Endothelial cell of umbilical vein (primary cell): ENCODE results near the gene CNKSR3. TPM values are rescaled to one million over a fixed set of nuclear protein-coding genes. Genes with fewer than 3 reads are reported as not detected.

Source experiments
- BruUV-seq: library from RNA; stranded (reverse); fragments of 400-500 nt; replicated peaks from 2 replicates; lab custom pipeline; 2021; lab: Mats Ljungman, UMichigan
- CTCF ChIA-PET: fragments of 300-600, 350-600 bp; sonication (Branson Sonifier 250); formaldehyde crosslinking; loops from one replicate; lab custom pipeline; 2021; ENCODE audit warnings: antibody characterized with exemption, inconsistent platforms; lab: Charles Lee
- POLR2A ChIA-PET: fragments of 300-600, 350-600 bp; sonication (Branson Sonifier 250); formaldehyde crosslinking; loops from one replicate; lab custom pipeline; 2021; ENCODE audit warnings: antibody characterized with exemption, inconsistent platforms; lab: Charles Lee
- DNase-seq: peaks from one replicate; pipeline ENCODE4 v3.0.0-alpha.2; 2011; ENCODE audit warnings: low read depth, low spot score
- FAIRE-seq: peaks from 2 replicates; lab custom pipeline; 2011; peaks lifted over from hg19 to GRCh38; lab: Jason Lieb, UNC
- H2AFZ ChIP-seq: 2 replicates; pipeline ENCODE4 v1.6.0; 2012; ENCODE audit warnings: low read depth, low read length, control low read depth, inconsistent platforms
- H3K27ac ChIP-seq: 2 replicates; pipeline ENCODE4 v1.5.1; 2011; ENCODE audit warnings: low read depth, mild to moderate bottlenecking, control low read depth, low read length, moderate library complexity; ENCODE audit not compliant: insufficient read depth
- H3K27me3 ChIP-seq, 2 experiments: 2 replicates each; pipeline versions ENCODE4 v1.6.0 to v1.6.1; 2011; ENCODE audit warnings: low read length in 2 of 2, mixed read lengths in 1 of 2; ENCODE audit not compliant: control insufficient read depth in 2 of 2, insufficient read depth in 2 of 2
- H3K36me3 ChIP-seq, 2 experiments: 2 replicates in 1 of 2; 3 replicates in 1 of 2; pipeline ENCODE4 v1.5.1; 2011; ENCODE audit warnings: low read length in 2 of 2, mild to moderate bottlenecking in 1 of 2, moderate library complexity in 1 of 2; ENCODE audit not compliant: control insufficient read depth in 2 of 2, insufficient read depth in 2 of 2; ENCODE audit errors: extremely low read depth in 1 of 2
- H3K4me1 ChIP-seq: 3 replicates; pipeline ENCODE4 v1.5.1; 2011; ENCODE audit warnings: mild to moderate bottlenecking, low read length; ENCODE audit not compliant: control insufficient read depth, insufficient read depth; ENCODE audit errors: extremely low read depth
- H3K4me2 ChIP-seq: 2 replicates; pipeline ENCODE4 v1.6.1; 2011; ENCODE audit warnings: low read length, control low read depth, mixed read lengths; ENCODE audit not compliant: insufficient read depth
- H3K4me3 ChIP-seq, 3 experiments: fragments of 200-600 bp in 1 of 3; sonication (generic), shearing (Covaris generic) in 1 of 3; replicated peaks in 1 of 3; 2 replicates each; pipeline ENCODE4 v1.5.1; 2011 to 2016; ENCODE audit warnings: control low read depth in 3 of 3, low read length in 3 of 3, mild to moderate bottlenecking in 2 of 3, inconsistent platforms in 1 of 3, low read depth in 1 of 3, moderate library complexity in 1 of 3; ENCODE audit not compliant: insufficient read depth in 1 of 3
- H3K79me2 ChIP-seq: 2 replicates; pipeline ENCODE4 v1.6.0; 2012; ENCODE audit warnings: low read length, inconsistent platforms; ENCODE audit not compliant: control insufficient read depth, insufficient read depth
- H3K9ac ChIP-seq: replicated peaks from 2 replicates; pipeline ENCODE3; 2011; ENCODE audit warnings: low read length, control low read depth; ENCODE audit not compliant: insufficient read depth; ENCODE audit errors: extremely low read depth
- H3K9me1 ChIP-seq: replicated peaks from 3 replicates; pipeline ENCODE4 v1.6.0; 2011; ENCODE audit warnings: mild to moderate bottlenecking, low read length; ENCODE audit not compliant: control insufficient read depth, insufficient read depth; ENCODE audit errors: extremely low read depth
- H3K9me3 ChIP-seq: replicated peaks from 2 replicates; pipeline ENCODE4 v1.5.1; 2012; ENCODE audit warnings: low read length, inconsistent platforms; ENCODE audit not compliant: control insufficient read depth, insufficient read depth
- H4K20me1 ChIP-seq: replicated peaks from 2 replicates; pipeline ENCODE3; 2011; ENCODE audit warnings: mild to moderate bottlenecking, low read length; ENCODE audit not compliant: control insufficient read depth, insufficient read depth; ENCODE audit errors: extremely low read depth
- EZH2 ChIP-seq: IDR thresholded peaks from 2 replicates; pipeline ENCODE4 v1.6.1; 2012; ENCODE audit warnings: borderline replicate concordance, low read depth, mild to moderate bottlenecking, moderate library complexity, low read length, inconsistent platforms; ENCODE audit not compliant: severe bottlenecking
- FOS ChIP-seq: IDR thresholded peaks from 2 replicates; pipeline ENCODE4 v1.6.1; 2011; ENCODE audit warnings: mild to moderate bottlenecking, low read length, moderate library complexity, borderline replicate concordance; ENCODE audit not compliant: insufficient read depth
- GATA2 ChIP-seq: IDR thresholded peaks from 2 replicates; pipeline ENCODE4 v1.7.0; 2011; ENCODE audit warnings: low read depth, mild to moderate bottlenecking, moderate library complexity, mixed read lengths, low read length; ENCODE audit not compliant: insufficient read length, insufficient read depth
- JUN ChIP-seq: IDR thresholded peaks from 2 replicates; pipeline ENCODE4 v1.6.1; 2011; ENCODE audit warnings: borderline replicate concordance, low read depth; ENCODE audit not compliant: insufficient read length, insufficient read depth
- MYC ChIP-seq: IDR thresholded peaks from one replicate; pipeline ENCODE4 v1.6.1; 2011; ENCODE audit warnings: mild to moderate bottlenecking, low read depth, low read length
- POLR2A ChIP-seq: IDR thresholded peaks from 2 replicates; pipeline ENCODE4 v1.6.1; 2012; ENCODE audit warnings: low read depth, mild to moderate bottlenecking, control low read depth, low read length
- POLR2AphosphoS5 ChIP-seq: IDR thresholded peaks from 2 replicates; pipeline ENCODE4 v1.6.1; 2012; ENCODE audit warnings: low read depth, mild to moderate bottlenecking, control low read depth, low read length, moderate library complexity; ENCODE audit not compliant: insufficient read depth
- dilution Hi-C: fragments of 300-500 bp; cut with MboI; formaldehyde crosslinking; loops from one replicate; pipeline ENCODE4 v1.15.0; 2019; ENCODE audit warnings: low sequenced_read_pairs; ENCODE audit not compliant: extremely low pct_ligation_motif_present
- intact Hi-C: fragments of 100-400 bp; cut with micrococcal nuclease; formaldehyde crosslinking; loops from one replicate; pipeline ENCODE4 v1.10.0; 2022
- polyA plus RNA-seq, 4 experiments: library from polyadenylated mRNA; depleted of rRNA in 3 of 4; stranded (reverse) in 3 of 4; unstranded in 1 of 4; fragments of >200 nt; gene quantifications; 2 replicates each; pipeline versions ENCODE4 v1.2.1 to v1.2.3, GENCODE V29; 2011 to 2012; ENCODE audit warnings: missing spikeins in 1 of 4
- total RNA-seq: library from RNA; stranded (reverse); gene quantifications from 2 replicates; pipeline ENCODE4 v1.2.3, GENCODE V29; 2021
- TF ChIP-seq, protein P1 (sequence below), 2 donors: IDR thresholded peaks; 1 replicate in 1 of 2; 2 replicates in 1 of 2; pipeline ENCODE4 v1.5.1; 2011; ENCODE audit warnings: low read length in 2 of 2, mild to moderate bottlenecking in 2 of 2, moderate library complexity in 2 of 2, control low read depth in 1 of 2, inconsistent platforms in 1 of 2, low read depth in 1 of 2; ENCODE audit not compliant: insufficient read depth in 1 of 2; ENCODE audit errors: extremely low read depth in 1 of 2
- TF ChIP-seq, protein P2 (sequence below): IDR thresholded peaks from 2 replicates; pipeline ENCODE4 v1.6.1; 2011; ENCODE audit not compliant: insufficient read depth, insufficient read length

CNKSR3 gene
- total and polyA plus RNA-seq, 2 donors (not counting 3 experiments of a cell fraction or from before 2014, with no cell fraction given): 2.3 to 15.6 TPM

DNA sequence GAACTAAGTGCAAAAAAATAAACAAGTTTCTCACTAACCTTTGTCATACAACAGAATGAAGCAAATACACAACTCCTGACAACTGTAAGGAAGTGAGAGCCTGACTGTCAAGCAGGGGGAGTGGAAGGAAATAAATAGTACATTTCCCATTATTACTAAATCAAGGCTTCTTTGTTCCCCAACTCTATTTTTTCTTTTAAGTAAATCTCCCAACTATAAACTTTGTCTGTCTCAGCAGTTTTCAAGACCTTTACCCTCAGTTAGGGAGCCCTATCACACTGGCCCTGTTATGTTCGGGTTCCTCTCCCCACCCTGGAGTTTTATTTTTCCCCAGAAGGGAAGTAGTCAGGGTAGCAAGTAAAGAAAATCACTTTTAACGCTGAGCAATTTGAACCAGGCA is 129.7 kb downstream of the CNKSR3 start:
- FAIRE-seq (no peak), DNase-seq (no peak)
- Histone ChIP-seq H3K4me2 (no peak overlapping the region), H3K27me3 (no peaks in the 10 kb centered on the region), H3K79me2 (no peaks in the 10 kb centered on the region), H3K9me3 (no peaks in the 10 kb centered on the region), H3K36me3 (no peaks in the 10 kb centered on the region), H3K4me3 (no peak overlapping the region), H2AFZ (no peak overlapping the region), H3K9me1 (no peaks in the 10 kb centered on the region), H3K4me1 (no peaks in the 10 kb centered on the region), H3K27ac (no peak overlapping the region), H3K9ac (no peak overlapping the region), H4K20me1 (no peaks in the 10 kb centered on the region)
- POLR2A ChIA-PET: no interaction called here
- TF ChIP-seq, protein P1, sequence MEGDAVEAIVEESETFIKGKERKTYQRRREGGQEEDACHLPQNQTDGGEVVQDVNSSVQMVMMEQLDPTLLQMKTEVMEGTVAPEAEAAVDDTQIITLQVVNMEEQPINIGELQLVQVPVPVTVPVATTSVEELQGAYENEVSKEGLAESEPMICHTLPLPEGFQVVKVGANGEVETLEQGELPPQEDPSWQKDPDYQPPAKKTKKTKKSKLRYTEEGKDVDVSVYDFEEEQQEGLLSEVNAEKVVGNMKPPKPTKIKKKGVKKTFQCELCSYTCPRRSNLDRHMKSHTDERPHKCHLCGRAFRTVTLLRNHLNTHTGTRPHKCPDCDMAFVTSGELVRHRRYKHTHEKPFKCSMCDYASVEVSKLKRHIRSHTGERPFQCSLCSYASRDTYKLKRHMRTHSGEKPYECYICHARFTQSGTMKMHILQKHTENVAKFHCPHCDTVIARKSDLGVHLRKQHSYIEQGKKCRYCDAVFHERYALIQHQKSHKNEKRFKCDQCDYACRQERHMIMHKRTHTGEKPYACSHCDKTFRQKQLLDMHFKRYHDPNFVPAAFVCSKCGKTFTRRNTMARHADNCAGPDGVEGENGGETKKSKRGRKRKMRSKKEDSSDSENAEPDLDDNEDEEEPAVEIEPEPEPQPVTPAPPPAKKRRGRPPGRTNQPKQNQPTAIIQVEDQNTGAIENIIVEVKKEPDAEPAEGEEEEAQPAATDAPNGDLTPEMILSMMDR (IDR thresholded peaks at IDR 0.05; ENCODE audit: extremely low read depth in 1 of 2, insufficient read depth in 1 of 2, low read depth in 1 of 2, low read length in 2 of 2): no peak
- no peak for TF ChIP-seq GATA2
- TF ChIP-seq JUN: no peak
- TF ChIP-seq EZH2: no peak
- CTCF ChIA-PET: no interaction called here
- intact Hi-C loops (no loop called here), dilution Hi-C loops (no loop called here)
- BruUV-seq: no TSS peak

DNA sequence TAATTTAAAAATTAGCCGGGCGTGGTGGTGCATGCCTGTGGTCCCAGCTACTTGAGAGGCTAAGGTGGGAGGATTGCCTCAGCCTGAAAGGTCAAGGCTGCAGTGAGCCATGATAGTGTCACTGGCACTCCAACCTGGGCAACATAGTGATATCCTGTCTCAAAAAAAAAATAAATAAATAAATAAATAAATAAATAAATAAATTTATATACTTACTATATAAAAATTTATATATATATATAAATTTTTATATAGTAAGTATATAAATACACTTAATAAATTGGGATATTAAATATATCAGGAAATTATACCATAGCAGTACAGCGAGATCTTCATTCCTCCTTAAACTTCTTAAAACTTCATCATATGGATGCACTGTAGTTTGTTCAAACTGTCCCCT is 130.9 kb downstream of the CNKSR3 start:
- POLR2A ChIA-PET: no interaction called here
- dilution Hi-C loops: no loop called here

More for the DNA sequence above, 130.9 kb downstream of the CNKSR3 start:
- CTCF ChIA-PET: no interaction called here
- DNase-seq (no peak), FAIRE-seq (no peak)
- Histone ChIP-seq H3K27ac (no peak overlapping the region), H3K4me1 (no peaks in the 10 kb centered on the region), H3K79me2 (no peaks in the 10 kb centered on the region), H3K27me3 (no peaks in the 10 kb centered on the region), H3K4me2 (no peak overlapping the region), H3K4me3 (no peak overlapping the region), H2AFZ (no peak overlapping the region), H4K20me1 (no peaks in the 10 kb centered on the region), H3K9ac (no peak overlapping the region), H3K36me3 (no peaks in the 10 kb centered on the region), H3K9me3 (no peaks in the 10 kb centered on the region), H3K9me1 (no peaks in the 10 kb centered on the region)
- no TSS peak for BruUV-seq
- TF ChIP-seq POLR2A (no peak), POLR2AphosphoS5 (no peak), MYC (no peak), FOS (no peak), EZH2 (no peak), GATA2 (no peak), JUN (no peak)
- TF ChIP-seq, protein P2, sequence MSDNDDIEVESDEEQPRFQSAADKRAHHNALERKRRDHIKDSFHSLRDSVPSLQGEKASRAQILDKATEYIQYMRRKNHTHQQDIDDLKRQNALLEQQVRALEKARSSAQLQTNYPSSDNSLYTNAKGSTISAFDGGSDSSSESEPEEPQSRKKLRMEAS: no peak
- TF ChIP-seq, protein P1 (IDR thresholded peaks at IDR 0.05; ENCODE audit: extremely low read depth in 1 of 2, insufficient read depth in 1 of 2, low read depth in 1 of 2, low read length in 2 of 2): no peak
- intact Hi-C loops: no loop called here
